Measurements from ENCODE around the gene DISP2.

Gene DISP2

DNA sequence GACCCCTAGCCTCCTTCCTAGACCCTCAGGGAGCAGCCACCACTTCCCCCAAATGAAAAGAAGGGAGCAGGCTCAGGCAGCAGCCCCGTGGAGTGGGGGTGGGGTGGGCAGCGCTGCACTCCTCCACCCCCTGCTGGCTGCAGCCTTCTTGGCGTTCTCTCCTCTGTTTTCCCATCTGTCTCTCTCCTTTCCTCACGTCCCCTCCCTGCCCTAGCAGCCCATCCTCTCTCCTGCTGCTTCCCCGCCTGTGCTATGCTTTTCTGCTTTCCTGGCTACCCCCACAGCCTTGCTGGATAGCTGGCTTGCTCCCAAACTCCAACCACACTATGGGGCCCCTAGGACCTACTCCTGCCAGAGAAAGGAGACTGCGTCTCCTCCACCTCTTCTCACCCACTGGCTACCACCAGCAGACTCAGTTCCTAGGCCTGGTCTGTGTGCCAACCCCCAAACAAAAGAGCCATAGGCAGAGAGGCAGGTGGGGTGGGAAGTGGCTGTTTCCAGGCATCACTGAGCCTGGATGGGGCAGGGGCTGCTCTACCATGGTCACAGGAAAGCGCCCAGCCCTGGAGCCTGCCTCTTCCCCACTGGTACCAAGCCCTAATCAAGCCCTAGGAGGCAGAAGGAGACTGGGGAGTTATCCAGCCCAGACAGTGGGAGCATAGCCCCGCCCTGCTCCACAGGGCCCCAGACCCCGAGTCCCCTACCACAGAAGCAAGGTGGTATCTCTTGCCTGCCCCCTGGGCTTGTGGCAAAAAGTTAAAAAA lies 3.4 kb upstream of the DISP2 start:
- DNase-seq (ENCODE audit: low read depth, low spot score): peak; percentile 76
- H3K4me3 ChIP-seq (ENCODE audit: low read depth, low read length): no peak overlapping the region
- in situ Hi-C loops (cut with HindIII; ENCODE audit: low sequenced_read_pairs): no loop called here
- TF ChIP-seq, protein P1, sequence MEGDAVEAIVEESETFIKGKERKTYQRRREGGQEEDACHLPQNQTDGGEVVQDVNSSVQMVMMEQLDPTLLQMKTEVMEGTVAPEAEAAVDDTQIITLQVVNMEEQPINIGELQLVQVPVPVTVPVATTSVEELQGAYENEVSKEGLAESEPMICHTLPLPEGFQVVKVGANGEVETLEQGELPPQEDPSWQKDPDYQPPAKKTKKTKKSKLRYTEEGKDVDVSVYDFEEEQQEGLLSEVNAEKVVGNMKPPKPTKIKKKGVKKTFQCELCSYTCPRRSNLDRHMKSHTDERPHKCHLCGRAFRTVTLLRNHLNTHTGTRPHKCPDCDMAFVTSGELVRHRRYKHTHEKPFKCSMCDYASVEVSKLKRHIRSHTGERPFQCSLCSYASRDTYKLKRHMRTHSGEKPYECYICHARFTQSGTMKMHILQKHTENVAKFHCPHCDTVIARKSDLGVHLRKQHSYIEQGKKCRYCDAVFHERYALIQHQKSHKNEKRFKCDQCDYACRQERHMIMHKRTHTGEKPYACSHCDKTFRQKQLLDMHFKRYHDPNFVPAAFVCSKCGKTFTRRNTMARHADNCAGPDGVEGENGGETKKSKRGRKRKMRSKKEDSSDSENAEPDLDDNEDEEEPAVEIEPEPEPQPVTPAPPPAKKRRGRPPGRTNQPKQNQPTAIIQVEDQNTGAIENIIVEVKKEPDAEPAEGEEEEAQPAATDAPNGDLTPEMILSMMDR (IDR thresholded peaks at IDR 0.05; ENCODE audit: low read depth, low read length): peak; percentile 61

DNA sequence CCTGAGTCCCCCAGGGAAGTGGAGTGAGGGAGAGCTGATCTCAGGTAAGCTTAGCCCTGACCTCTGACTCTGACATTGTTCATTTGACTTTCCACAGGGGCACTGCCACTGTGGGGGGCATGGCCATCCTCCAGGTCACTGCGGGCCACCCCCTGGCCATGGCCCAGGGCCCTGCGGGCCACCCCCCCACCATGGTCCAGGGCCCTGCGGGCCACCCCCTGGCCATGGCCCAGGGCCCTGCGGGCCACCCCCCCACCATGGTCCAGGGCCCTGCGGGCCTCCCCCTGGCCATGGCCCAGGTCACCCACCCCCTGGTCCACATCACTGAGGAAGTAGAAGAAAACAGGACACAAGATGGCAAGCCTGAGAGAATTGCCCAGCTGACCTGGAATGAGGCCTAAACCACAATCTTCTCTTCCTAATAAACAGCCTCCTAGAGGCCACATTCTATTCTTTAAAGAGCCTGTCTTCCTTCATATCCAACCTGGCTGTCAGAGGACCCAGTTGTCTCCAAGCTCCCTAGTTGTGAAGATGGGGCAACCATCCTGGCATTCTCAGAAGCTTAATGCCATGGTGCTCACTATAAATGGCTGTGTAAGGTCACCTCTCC lies 1.9 kb upstream of the DISP2 start:
- DNase-seq (ENCODE audit: low read depth, low spot score): no peak
- TF ChIP-seq, protein P1 (IDR thresholded peaks at IDR 0.05; ENCODE audit: low read depth, low read length): no peak
- no peak overlapping the region for H3K4me3 ChIP-seq (ENCODE audit: low read depth, low read length)
- in situ Hi-C loops (cut with HindIII; ENCODE audit: low sequenced_read_pairs): no loop called here

DNA sequence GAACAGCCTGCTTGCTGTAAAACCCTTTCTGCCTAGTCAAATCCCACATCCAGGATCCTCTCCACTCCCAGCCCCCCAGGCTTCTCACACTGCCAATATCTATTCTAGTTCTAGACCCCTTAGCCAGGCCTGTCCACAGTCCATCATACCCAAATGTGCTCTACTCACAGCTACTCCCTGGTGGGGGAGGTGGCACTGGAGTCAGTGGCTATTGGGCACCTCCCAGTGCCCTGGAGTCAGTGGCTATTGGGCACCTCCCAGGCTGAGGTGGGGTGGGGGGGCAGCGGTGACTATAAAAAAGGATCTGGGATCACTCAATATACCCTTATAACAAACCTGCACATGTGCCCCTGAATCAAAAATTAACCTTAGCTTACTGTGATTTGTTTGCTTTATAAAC lies 773 bp upstream of the DISP2 start:
- in situ Hi-C loops (cut with HindIII; ENCODE audit: low sequenced_read_pairs): no loop called here
- TF ChIP-seq, protein P1 (IDR thresholded peaks at IDR 0.05; ENCODE audit: low read depth, low read length): no peak
- DNase-seq (ENCODE audit: low read depth, low spot score): no peak
- H3K4me3 ChIP-seq (ENCODE audit: low read depth, low read length): no peak overlapping the region

DNA sequence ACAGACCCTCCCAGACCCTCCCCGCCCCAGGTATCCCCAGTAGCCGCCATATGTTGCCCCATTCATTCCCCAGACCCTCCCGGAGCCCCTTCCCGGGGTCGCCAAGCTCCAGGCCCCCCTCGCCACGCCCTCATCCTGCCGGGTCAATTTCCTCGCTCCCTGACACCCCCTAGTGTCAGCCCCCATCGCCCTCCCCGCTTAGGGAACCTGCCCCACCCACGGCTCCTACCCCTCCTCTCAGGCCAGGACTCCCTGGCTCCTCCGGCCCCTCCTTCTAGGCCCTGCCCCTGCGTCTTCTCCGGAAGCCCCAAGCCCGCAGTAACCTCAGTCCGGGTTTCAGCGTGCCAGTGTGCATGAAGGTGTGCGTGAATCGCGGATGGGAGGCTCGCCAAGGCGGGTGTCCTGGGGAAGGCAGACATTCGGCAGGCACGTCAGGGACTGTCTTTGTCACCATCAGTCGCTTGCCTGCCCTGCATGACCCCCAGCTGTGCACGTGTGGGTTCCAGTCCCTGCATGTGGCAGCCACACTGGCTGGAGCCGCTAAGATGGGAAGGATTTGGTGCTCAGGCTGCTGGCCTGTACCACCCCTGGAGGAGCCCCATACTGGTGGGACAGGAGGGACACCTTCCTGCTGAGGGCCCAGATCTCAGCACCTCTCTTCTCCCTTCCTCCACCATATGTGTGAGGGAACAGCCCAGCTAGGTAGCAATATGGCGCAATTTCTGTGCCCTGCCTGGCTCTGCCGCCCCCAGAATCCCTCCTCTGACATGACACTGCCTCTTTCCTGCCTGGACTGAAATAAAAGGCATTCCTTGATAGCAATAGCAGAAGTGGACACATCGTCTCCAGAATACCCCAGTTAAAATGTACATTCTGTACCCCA lies 693 bp downstream of the DISP2 start:
- no peak for DNase-seq (ENCODE audit: low read depth, low spot score)
- TF ChIP-seq, protein P1 (IDR thresholded peaks at IDR 0.05; ENCODE audit: low read depth, low read length): peak; percentile 1
- in situ Hi-C loops (cut with HindIII; ENCODE audit: low sequenced_read_pairs): no loop called here
- peak overlapping the region; percentile 46 for H3K4me3 ChIP-seq (ENCODE audit: low read depth, low read length)

DNA sequence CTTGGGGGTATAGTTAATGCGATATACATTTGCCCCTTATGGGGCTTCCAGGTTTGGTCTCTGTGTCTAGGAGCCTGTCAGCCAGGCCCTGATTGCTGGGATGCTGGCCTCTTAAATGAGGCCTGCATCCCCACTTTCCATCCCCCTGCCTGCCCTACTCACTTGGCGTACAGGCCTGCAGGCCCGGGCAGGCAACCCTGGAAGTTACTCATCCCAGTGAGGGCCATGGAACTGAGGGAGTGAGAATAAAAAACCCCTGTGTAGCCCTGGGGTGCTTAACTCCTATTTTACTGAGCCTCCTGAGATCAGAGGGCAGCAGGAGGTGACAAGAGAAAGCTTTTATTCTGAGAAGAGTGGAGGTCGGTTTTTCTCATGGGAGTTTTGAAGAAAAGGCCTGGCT lies 2.0 kb downstream of the DISP2 start:
- TF ChIP-seq, protein P1 (IDR thresholded peaks at IDR 0.05; ENCODE audit: low read depth, low read length): no peak
- no peak for DNase-seq (ENCODE audit: low read depth, low spot score)
- in situ Hi-C loops (cut with HindIII; ENCODE audit: low sequenced_read_pairs): no loop called here
- H3K4me3 ChIP-seq (ENCODE audit: low read depth, low read length): no peak overlapping the region

DNA sequence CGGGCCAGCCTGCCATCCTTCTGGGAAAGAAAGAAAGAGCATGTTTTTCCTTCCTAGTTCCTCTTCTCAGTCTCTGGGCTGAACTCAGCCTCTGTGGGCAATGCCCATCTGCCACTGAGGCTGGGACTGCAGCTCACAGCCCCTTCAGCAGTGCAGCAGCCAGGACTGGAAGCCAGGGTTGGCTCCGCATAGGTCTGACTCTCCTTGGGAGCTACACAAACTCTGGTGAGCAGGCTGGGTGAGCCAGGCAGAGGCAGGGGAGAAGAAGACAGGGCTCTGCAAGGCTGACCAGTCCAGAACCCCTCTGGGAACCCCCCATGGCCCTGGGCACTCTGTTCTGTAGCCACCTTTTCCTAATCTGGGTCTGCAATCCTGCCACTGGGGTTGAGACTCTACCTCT lies 3.6 kb downstream of the DISP2 start:
- in situ Hi-C loops (cut with HindIII; ENCODE audit: low sequenced_read_pairs): no loop called here
- TF ChIP-seq, protein P1 (IDR thresholded peaks at IDR 0.05; ENCODE audit: low read depth, low read length): no peak
- no peak for DNase-seq (ENCODE audit: low read depth, low spot score)

More for the DNA sequence above, 3.6 kb downstream of the DISP2 start:
- no peak overlapping the region for H3K4me3 ChIP-seq (ENCODE audit: low read depth, low read length)
